Endodermal cell (in vitro differentiated cells): ENCODE data around the gene GEMIN8. TPM values are rescaled to one million over a fixed set of nuclear protein-coding genes. Genes with fewer than 3 reads are reported as not detected.

Experiments
- DNase-seq: peaks from one replicate; pipeline ENCODE4 v3.0.0-alpha.2; 2017
- H3K27ac ChIP-seq: 2 replicates; pipeline ENCODE4 v1.5.1; 2013; ENCODE audit warnings: mild to moderate bottlenecking, low read depth, low read length, moderate library complexity
- H3K27me3 ChIP-seq: 2 replicates; pipeline ENCODE4 v1.6.1; 2013; ENCODE audit warnings: mild to moderate bottlenecking, low read length, moderate library complexity; ENCODE audit not compliant: insufficient read depth, control insufficient read depth, poor library complexity, severe bottlenecking
- H3K36me3 ChIP-seq: 2 replicates; pipeline ENCODE4 v1.7.0; 2013; ENCODE audit warnings: mild to moderate bottlenecking, low read length, moderate library complexity; ENCODE audit not compliant: control insufficient read depth, insufficient read depth
- H3K4me1 ChIP-seq: one replicate; pipeline ENCODE4 v1.7.0; 2013; ENCODE audit warnings: low read length; ENCODE audit not compliant: control insufficient read depth, insufficient read depth
- H3K4me3 ChIP-seq: 2 replicates; pipeline ENCODE4 v1.5.1; 2013; ENCODE audit warnings: mild to moderate bottlenecking, low read length, moderate library complexity
- H3K9ac ChIP-seq: 2 replicates; pipeline ENCODE4 v1.6.1; 2013; ENCODE audit warnings: mild to moderate bottlenecking, low read length, moderate library complexity; ENCODE audit not compliant: poor library complexity, severe bottlenecking; ENCODE audit errors: extremely low read depth
- H3K9me3 ChIP-seq: 2 replicates; pipeline ENCODE4 v1.6.1; 2013; ENCODE audit warnings: mild to moderate bottlenecking, low read length, moderate library complexity; ENCODE audit not compliant: control insufficient read depth
- H3K27ac Mint-ChIP-seq: 2 replicates; pipeline ENCODE4 v1.8.0; 2020; ENCODE audit warnings: mixed read lengths
- H3K27me3 Mint-ChIP-seq: 2 replicates; pipeline ENCODE4 v1.8.0; 2021; ENCODE audit warnings: mild to moderate bottlenecking, mixed read lengths; ENCODE audit not compliant: insufficient read depth
- H3K36me3 Mint-ChIP-seq: 2 replicates; pipeline ENCODE4 v1.8.0; 2020; ENCODE audit warnings: low read depth, mixed read lengths
- H3K4me1 Mint-ChIP-seq: 2 replicates; pipeline ENCODE4 v1.8.0; 2020; ENCODE audit warnings: mixed read lengths
- H3K4me3 Mint-ChIP-seq: 2 replicates; pipeline ENCODE4 v1.8.0; 2020; ENCODE audit warnings: mild to moderate bottlenecking, moderate library complexity, mixed read lengths
- H3K9me3 Mint-ChIP-seq: 2 replicates; pipeline ENCODE4 v1.8.0; 2020; ENCODE audit warnings: mild to moderate bottlenecking, mixed read lengths
- WGBS, 2 experiments: methylation state at CpG; one replicate each; pipeline versions ENCODE4 v1.1.5 to v1.1.7; 2013; ENCODE audit warnings: missing lambda C conversion rate in 2 of 2, mixed read lengths in 1 of 2; ENCODE audit not compliant: insufficient coverage in 1 of 2, insufficient read length in 1 of 2; 5-methylcytosine and 5-hydroxymethylcytosine counted together
- total RNA-seq, 2 donors: library from RNA; stranded (reverse); fragmentation: NEBNext Ultra II Directional in 1 of 2; extraction: Animal tissue kit (Norgen Biotek cat#: 25700) in 1 of 2; gene quantifications; 2 replicates in 1 of 2; 3 replicates in 1 of 2; pipeline ENCODE4 v1.2.1, GENCODE V29; 2021
- TF ChIP-seq, protein P1 (sequence below): fragments of 200-600 bp; sonication (generic); conservative IDR thresholded peaks from 2 replicates; pipeline ENCODE4 v1.5.0; 2021; ENCODE audit warnings: antibody characterized with exemption, mild to moderate bottlenecking

Gene GEMIN8
- total RNA-seq, 2 donors from 2014 or later = 18.2 to 23.6 TPM

DNA sequence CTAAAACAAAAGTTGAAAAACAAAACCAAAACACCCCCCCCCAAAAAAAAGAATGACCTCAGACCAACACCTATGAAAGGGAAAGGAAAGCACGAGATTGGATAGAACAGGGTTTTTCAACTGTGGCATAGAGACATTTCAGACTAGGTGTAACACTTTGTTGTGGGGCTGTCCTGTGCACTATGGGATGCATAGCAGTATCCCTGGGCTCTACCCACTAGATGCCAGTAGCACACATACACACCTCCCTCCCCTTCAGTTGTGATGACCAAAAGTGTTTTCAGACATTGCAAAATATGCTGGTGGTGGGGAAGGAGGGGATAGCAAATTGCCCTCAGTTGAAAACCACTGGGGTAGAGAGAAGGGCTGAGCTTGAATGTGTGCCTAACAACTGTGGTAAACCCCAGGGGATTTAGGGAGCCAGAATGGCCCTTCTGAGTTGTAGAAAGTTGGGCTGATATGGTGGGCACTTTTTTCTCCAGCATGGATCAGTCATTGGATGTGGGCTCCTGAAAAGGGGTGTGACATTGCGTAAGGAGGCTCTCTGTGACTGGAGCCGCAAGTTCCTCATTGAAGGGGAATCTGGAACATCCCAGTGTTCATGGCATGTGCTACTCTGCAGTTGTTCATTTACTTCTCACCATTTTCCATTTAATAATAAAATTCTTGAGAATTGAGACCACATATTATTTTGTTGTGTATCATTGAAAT, 8.8 kb upstream of the GEMIN8 start:
- no peaks in the 10 kb centered on the region for H3K36me3 Mint-ChIP-seq
- no peak overlapping the region for H3K4me3 ChIP-seq
- no peaks in the 10 kb centered on the region for H3K36me3 ChIP-seq
- H3K4me3 Mint-ChIP-seq = no peak overlapping the region
- H3K9me3 Mint-ChIP-seq = peaks cover 41% of the 10 kb centered on the region
- TF ChIP-seq, protein P1, sequence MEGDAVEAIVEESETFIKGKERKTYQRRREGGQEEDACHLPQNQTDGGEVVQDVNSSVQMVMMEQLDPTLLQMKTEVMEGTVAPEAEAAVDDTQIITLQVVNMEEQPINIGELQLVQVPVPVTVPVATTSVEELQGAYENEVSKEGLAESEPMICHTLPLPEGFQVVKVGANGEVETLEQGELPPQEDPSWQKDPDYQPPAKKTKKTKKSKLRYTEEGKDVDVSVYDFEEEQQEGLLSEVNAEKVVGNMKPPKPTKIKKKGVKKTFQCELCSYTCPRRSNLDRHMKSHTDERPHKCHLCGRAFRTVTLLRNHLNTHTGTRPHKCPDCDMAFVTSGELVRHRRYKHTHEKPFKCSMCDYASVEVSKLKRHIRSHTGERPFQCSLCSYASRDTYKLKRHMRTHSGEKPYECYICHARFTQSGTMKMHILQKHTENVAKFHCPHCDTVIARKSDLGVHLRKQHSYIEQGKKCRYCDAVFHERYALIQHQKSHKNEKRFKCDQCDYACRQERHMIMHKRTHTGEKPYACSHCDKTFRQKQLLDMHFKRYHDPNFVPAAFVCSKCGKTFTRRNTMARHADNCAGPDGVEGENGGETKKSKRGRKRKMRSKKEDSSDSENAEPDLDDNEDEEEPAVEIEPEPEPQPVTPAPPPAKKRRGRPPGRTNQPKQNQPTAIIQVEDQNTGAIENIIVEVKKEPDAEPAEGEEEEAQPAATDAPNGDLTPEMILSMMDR = no peak
- H3K27me3 ChIP-seq = no peaks in the 10 kb centered on the region
- no peak overlapping the region for H3K9ac ChIP-seq
- H3K27me3 Mint-ChIP-seq = no peaks in the 10 kb centered on the region
- no peak for DNase-seq
- H3K4me1 Mint-ChIP-seq = no peaks in the 10 kb centered on the region
- no peaks in the 10 kb centered on the region for H3K9me3 ChIP-seq
- 77% methylated on average over 3 of the region's 3 CpGs; no CpG with 5 or more reads in 1 of the 2 experiments for WGBS, 2 experiments
- H3K27ac Mint-ChIP-seq = no peak overlapping the region
- H3K4me1 ChIP-seq = no peaks in the 10 kb centered on the region
- H3K27ac ChIP-seq = no peak overlapping the region

DNA sequence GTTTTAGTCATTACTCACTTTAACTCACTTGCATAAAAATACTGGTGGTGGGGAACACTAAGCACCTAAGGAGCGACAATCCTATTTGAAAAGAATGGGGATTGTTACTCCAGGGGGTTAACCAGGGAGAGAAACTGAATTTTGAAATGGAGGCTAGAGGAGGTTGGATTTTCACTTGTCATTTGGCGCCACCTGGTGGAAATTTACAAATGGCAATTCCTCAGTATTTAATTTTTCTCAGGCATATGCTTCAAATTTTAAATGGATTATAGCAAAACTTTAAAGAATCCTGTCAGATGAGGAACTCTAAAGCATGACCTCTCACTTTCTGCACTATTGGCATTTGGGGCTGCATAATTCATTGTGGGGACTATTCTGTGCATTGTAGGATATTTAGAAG, 2.7 kb upstream of the GEMIN8 start:
- H3K9ac ChIP-seq = no peak overlapping the region
- Mint-ChIP-seq H3K36me3 (no peaks in the 10 kb centered on the region), H3K4me1 (peaks cover 10% of the 10 kb centered on the region), H3K27me3 (no peaks in the 10 kb centered on the region), H3K27ac (no peak overlapping the region), H3K9me3 (peaks cover 48% of the 10 kb centered on the region), H3K4me3 (no peak overlapping the region)
- H3K27ac ChIP-seq = no peak overlapping the region
- H3K9me3 ChIP-seq = no peaks in the 10 kb centered on the region
- no peak overlapping the region for H3K4me3 ChIP-seq
- H3K36me3 ChIP-seq = no peaks in the 10 kb centered on the region
- peak; percentile 73 for DNase-seq
- TF ChIP-seq, protein P1 = peak; percentile 85
- no peaks in the 10 kb centered on the region for H3K4me1 ChIP-seq
- 0% methylated on average over 1 of the region's 2 CpGs; no CpG with 5 or more reads in 1 of the 2 experiments for WGBS, 2 experiments
- no peaks in the 10 kb centered on the region for H3K27me3 ChIP-seq

DNA sequence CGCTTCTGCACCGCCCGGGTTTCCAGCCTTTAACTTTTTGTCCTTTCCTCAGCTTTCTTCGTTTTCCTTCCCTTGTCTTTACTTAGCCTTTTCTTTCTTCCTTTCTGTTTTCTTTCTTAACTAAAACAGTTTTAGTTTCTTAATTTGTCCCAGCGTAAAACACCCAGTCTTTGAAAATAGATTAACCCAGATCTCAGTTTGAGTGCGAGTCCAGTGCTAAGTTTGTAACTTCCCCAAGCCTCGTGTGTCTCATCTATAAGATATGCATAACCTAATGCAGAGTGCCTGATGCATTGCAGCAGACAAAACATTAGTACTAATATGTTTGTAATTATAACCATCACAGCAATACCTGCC, 460 bp upstream of the GEMIN8 start:
- Mint-ChIP-seq H3K27me3 (no peaks in the 10 kb centered on the region), H3K4me1 (peaks cover 18% of the 10 kb centered on the region), H3K9me3 (peaks cover 44% of the 10 kb centered on the region), H3K4me3 (peak overlapping the region; percentile 60), H3K27ac (peak overlapping the region; percentile 85), H3K36me3 (no peaks in the 10 kb centered on the region)
- H3K27ac ChIP-seq = peak overlapping the region; percentile 86
- H3K36me3 ChIP-seq = no peaks in the 10 kb centered on the region
- 15 to 29% methylated on average over 1 to 7 of the region's 7 CpGs for WGBS, 2 experiments
- no peaks in the 10 kb centered on the region for H3K9me3 ChIP-seq
- H3K27me3 ChIP-seq = no peaks in the 10 kb centered on the region
- H3K4me1 ChIP-seq = no peaks in the 10 kb centered on the region
- DNase-seq = no peak
- H3K9ac ChIP-seq = peak overlapping the region; percentile 67
- TF ChIP-seq, protein P1 = no peak
- peak overlapping the region; percentile 88 for H3K4me3 ChIP-seq
